Erythroblast (primary cell): ENCODE results near the gene RCSD1.

ENCODE experiments used
- GATA1 ChIP-seq: IDR thresholded peaks from 2 replicates; pipeline ENCODE4 v1.6.1; 2011; ENCODE audit warnings: low read depth, mild to moderate bottlenecking, control low read depth, low read length, moderate library complexity
- POLR2A ChIP-seq: IDR thresholded peaks from 2 replicates; pipeline ENCODE4 v1.6.1; 2011; ENCODE audit warnings: mild to moderate bottlenecking, low read length

DNA sequence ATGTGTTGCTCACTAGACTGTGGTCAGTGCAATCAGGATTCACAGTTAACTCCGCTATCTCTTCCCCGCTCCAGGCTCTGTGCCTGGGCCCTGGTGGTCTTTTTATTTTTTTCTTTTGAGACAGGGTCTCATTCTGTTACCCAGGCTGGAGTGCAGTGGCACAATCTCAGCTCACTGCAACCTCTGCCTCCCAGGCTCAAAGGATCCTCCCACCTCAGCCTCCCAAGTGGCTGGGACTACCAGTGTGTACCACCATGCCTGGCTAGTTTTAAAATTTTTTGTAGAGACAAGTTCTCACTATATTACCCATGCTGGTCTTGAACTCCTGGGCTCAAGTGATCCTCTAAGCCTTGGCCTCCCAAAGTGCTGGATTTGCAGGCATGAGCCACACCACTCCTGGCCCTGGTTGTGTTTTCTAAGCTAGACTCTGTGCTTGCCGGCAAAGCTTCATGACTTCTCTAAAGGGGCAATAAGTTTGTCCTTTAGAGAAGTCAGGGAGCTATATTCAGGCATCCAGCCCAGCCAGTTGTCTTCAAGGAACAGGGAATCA, 1.4 kb downstream of the RCSD1 start:
- no peak for TF ChIP-seq POLR2A
- no peak for TF ChIP-seq GATA1
